GM19467 (cell line): ENCODE results near the gene GATA2.

Source experiments
- ATAC-seq: cut with Tn5 transposase; IDR thresholded peaks from one replicate; pipeline ENCODE4 v1.9.1; 2021; ENCODE audit warnings: mild to moderate bottlenecking, moderate library complexity; ENCODE audit not compliant: unreplicated experiment

Gene GATA2

DNA sequence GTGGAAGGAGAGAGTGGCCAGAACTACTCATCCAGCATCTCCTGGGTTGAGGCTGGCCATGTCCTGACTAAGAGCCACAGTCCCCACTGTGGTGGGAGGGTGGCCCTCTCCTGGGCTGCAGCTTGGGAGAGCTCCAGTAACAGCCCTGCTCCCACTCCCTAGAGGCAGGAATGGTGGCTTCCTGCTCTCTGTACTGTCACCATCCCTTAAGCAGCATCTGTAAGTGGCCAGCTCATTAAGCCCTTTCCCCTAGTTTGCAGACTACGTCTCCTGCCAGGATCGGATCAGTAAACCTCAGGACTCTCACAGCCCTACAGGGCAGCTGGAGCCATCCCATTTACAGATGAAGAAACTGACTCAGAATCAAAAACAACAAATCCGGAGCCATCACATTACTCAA, 56.8 kb downstream of the GATA2 start:
- ATAC-seq = no peak

DNA sequence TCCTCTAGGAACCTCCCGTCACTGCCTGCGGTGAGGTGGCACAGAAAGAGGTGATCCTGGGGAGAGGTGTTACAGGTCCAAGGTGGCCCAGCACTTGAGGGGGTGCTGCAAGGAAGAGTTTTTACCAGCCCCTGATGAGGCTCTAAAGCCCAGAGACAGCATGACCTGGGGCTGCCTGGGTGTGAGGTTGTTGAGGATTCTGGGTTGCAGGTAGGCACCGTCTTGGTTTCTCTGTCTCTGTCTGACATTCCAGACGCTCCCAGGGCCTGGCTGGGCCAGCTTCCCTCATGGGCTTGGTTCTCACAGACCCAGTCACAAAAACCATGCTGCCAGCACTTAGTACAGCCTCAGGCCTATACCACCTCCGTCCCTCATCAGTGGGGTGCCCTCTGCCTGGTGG, 57.4 kb downstream of the GATA2 start:
- ATAC-seq = no peak

DNA sequence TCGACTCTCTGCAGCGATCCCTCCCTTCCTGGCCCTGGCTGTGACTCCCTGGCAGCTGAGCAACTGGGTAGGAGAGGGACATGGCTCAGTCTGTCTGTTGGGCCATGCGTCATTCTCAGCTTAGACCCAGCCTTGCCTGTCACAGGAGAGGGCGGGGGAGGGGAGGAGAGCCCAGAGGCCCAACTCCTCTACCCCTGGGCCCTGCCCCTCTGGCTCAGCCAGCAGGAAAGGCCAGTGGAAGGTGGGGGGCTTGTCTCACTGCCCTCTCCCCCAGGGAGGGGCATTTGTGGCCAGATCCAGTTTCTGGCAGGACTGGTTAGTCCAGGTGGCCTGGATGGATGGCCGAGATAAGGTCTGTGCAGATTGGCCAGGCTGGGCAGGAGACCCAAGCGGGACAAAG, 57.9 kb downstream of the GATA2 start:
- ATAC-seq = no peak

DNA sequence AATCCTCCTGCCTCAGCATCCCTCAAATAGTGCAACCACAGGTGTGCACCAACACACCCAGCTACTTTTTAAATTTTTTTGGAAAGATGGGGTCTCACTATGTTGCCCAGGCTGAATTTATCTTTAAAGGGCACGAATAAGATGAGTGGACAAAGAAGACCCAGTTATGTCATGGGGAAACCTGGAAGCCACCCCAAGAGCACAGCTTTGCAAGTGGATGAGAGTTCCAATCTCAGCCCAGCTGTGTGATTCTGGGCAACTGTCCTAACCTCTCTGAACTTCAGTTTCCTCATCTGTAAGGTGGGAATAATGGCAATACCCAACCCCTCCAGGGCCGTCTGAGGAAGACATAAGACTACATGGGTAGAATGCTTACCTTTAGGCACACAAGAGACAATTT, 58.5 kb downstream of the GATA2 start:
- ATAC-seq = no peak

DNA sequence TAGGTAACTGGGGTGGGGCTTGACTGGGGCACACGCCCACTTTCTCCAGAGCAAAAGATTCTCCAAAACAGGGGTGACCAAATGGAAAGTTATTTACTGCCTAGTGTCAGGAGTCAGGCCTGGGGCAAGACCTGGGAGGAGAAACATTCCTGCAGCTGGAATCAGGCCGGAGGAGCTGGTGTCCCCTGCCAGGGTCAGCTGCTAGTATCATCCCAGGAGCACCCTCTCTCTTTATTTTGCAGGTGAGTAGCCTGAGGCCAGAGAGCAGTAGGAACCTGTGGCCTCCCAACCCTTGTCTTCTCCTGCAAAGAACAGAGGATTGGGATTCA, 59.2 kb downstream of the GATA2 start:
- no peak for ATAC-seq

DNA sequence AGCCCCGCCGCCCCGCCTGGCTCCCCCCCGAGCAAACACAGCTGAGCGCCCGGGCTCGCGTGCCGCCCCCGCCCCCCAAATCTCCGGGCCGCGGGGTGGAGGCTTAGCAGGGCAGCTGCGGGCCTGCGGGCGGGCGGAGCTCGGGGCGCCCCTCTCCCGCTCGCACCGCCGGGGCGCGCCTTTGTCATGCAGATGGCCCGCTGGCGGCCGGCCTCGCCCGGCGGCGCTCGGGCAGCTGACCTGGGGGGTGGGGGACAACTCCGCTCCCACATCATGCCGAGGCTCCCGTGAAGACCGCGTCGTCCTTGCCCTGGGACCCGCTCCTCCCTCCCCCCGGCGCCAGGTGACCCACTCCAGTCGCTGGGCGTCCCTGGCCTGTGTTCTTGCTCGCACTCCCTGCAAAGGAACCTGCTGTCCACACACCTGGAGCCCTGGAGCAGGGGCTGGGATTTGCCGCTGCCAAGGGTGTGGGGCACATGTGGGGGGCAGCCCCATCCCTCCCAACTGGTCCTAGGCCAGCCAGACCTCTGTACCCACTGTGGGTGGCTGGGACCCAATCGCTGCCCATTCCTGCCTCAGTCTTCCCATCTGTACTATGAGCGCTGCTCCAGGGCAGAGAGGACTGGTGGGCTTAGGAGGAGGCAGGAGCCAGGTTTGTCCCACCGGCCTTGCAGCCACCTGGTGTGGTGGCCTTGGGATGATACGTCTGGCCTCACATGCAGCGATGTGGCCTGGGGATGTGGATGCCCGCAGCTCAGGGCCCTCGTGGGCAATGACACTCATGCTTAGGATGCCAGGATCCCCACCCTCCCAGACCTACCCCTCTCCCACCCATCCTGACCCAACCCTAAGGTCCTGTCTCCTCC, 59.8 kb downstream of the GATA2 start:
- no peak for ATAC-seq

DNA sequence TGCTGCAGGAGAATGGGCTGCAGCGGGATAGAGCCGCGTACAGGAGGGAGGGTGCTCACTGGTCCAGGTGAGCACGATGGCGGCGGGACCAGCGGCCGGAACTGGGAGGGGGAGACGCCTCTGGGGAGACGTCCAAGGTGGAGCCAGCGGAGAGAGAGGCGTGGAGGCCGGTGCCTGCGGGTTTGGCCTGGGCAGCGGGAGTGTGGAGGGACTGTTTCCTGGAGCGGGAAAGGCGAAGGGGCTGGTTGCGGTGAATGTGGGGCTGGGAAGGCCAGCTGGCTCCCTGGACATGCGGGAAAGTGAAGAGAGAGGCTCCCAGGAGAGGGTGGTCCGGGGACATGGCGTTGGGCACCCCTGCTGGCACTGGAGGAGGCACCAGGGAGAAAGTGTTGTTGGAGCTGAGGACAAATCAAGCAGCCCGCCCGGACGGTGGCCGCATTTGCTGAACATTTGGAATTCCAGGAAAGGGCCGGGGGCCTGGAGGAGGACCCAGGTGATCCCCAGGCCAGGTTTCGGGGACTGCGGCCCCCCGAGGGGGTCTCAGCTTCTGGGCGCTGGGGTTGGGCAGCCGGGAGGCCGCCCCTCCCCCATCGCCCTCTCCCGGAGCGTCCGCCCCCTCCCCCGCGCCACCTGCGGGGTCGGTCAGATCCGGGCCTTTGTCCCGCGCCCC, 60.6 kb downstream of the GATA2 start:
- no peak for ATAC-seq

DNA sequence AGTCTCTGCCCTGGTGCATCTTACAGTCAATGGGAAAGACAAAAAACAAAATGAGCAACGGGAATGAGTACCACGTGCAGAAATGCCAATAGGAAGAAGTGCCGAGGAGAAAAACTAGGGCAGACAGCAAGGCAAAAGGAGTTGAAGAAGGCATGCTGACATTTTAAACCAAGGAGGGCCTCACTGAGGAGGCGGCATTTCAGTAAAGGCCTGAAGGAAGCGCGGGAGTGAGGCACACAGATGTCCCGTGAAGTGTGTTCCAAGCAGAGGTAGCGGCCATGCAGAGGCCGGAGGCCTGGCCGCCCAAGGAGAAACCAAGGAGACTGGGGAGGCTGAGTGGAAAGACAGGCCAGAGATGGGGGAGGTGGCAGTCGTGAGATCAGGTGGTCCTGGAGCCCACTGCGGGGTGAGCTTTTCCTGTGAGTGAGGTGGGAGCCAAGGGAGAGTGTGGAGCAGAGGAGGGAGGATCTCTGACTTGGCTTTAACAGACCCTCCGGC, 61.1 kb downstream of the GATA2 start:
- ATAC-seq = no peak

DNA sequence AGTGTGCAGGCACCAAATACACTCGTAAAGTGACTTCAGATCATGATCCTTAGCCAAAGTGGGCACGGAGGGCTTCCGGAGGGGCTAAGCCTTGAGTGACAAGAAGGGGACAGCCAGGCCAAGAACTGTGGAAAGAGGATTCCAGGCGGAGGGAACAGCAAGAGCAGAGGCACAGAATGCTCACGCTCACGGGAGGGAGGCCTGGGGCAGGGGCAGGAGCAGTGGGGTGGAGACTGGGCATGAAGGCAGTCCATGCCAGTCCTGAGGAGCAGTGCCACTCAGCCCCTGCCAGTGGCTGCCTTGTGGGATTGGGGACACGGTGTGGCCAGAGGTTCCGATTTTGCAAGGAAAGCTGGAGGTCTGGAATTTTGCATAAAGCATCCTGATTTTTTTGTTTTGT, 62.3 kb downstream of the GATA2 start:
- no peak for ATAC-seq

DNA sequence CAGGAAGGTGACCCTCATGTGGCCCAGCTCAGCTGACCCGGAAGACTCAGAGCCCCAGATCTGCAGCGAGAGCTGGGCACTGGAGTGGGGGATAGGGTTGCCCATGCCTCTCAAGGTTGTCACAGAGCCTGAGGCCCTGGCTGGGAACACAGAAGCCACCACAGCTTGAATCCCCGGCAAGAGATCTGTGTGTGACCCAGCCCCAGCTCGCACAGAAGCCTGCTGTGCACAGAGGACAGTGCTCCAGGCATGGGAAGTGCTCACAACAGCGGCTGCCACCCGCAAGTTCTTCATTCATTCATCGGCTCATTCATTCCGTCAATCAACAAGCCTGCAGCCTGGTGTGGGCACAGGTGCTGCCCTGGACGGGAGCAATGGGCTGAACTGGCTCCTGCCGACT, 62.7 kb downstream of the GATA2 start:
- no peak for ATAC-seq

DNA sequence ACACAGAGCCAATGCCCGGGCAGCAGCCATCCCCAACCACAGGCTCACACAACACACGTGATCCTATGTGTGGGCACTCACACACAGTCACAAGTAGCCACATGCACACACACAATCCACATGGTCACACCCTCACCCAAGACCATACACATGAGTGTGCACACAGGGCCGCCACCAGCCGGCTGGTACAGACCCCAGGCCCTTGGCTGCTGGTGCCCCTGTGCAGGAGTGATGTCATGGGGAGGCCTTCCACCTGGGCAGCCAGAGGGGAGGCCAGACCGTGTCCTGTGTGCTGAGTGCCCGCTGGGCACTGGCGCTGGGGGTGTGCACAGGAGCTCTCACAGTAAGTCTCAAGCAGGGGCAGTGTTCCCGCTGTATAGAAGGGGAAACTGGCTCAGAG, 63.2 kb downstream of the GATA2 start:
- no peak for ATAC-seq
